ENCODE measurements around the gene UTP15.

The UTP15 gene, protein sequence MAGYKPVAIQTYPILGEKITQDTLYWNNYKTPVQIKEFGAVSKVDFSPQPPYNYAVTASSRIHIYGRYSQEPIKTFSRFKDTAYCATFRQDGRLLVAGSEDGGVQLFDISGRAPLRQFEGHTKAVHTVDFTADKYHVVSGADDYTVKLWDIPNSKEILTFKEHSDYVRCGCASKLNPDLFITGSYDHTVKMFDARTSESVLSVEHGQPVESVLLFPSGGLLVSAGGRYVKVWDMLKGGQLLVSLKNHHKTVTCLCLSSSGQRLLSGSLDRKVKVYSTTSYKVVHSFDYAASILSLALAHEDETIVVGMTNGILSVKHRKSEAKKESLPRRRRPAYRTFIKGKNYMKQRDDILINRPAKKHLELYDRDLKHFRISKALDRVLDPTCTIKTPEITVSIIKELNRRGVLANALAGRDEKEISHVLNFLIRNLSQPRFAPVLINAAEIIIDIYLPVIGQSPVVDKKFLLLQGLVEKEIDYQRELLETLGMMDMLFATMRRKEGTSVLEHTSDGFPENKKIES

DNA sequence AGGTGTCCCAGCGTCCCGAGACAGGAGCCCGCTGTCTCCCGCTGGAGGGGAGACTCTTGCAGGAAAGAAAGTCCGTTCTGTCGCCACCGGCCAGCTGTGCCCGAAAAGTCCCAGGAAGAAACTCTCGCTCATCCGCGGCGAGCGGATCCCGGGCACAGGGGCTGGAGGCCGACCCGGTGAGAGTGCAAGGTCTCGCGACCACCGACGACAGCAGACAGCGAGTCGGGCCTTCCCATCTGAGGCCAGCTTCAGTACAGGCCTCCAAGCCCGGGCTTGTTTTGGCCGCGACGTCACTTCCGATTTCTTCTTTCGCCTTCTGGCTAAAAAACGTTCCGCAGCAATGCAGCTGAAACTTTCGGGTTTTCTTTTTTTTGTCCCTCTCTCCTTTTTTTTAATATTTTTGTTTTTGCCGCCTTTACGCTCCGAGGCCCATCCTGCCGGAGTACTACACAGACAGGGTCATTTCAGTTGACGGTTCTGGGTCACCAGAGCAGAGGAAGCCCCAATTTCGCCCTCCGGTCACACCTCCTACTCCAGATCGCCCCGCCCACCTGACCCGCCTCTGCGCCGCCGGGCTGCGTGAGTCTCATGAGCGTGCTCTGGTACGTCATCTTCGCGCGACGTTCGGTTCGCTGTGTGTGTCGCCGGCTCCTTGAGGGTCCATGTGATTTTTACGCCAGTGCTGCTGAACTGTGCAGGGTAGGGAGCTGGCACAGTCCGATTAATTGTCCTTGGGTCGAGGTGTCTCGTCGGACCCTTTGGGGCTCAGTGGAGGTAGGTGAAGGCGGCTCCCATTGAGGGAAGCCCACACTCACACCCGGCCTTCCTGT, at the start of gene UTP15, which contains the start of gene ANKRA2:
UTP15 (plus strand) TSS at position 605 of the 830 bp plus-strand sequence. CDS start 1,602 bp downstream, outside the sequence.
ANKRA2 (minus strand) TSS at position 501 of the 830 bp plus-strand sequence. CDS start 2,758 bp downstream, outside the sequence.
- peak; percentile 100 for DNase-seq

DNA sequence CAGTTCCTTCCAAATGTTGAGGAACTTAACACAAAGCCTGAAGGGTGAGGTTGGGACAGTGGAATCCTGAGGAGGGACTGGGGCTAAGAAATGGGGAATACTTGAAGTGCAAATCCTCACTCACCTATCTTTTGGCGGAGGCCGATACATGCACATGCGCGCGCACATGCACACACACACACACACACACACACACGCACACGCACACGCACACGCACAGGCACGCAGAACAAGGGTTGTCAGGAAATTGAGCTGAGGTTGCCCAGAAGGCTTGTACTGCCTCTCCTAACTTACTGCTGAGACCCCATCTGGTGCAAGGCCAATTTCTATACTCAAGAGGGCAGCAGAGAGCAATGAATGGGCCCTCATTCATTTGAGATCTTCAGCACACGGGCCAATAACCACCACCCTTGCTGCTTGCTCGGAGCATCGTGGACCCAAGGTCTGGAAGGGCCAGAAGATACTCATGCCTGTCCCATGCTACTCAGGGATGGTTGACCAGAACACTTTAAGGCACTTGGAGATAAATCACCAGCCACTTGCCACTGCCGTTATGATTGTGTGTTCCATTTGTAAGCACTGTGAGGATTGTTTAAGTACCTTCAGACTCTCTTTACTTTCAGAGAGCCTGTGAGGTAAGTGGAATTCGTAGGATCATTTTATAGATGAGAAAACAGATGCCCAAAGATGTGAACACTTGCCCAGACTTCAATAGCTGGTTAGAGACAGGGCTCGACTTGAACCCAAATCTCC, 45.8 kb upstream of the UTP15 start:
- peak; percentile 83 for DNase-seq

DNA sequence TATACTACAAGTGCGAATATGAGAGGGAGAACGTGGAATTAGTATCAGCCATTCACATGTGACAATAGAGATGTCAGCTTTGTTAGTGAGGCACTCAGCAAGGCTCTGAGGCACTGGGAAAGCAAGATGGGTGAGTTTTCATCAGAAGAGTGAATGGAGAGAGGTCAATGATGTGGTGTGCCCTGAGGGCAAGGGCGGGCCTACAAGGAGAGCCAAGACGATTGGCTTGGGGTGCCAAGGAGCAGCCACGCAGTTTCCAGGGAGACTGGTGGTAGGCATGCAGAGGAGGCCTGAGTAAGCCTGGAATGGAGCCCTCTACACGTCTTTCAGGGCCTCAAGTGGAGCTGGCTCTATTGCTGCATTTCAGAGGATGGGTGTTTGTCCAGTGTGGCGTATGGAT, 42.6 kb upstream of the UTP15 start:
- no peak for DNase-seq

DNA sequence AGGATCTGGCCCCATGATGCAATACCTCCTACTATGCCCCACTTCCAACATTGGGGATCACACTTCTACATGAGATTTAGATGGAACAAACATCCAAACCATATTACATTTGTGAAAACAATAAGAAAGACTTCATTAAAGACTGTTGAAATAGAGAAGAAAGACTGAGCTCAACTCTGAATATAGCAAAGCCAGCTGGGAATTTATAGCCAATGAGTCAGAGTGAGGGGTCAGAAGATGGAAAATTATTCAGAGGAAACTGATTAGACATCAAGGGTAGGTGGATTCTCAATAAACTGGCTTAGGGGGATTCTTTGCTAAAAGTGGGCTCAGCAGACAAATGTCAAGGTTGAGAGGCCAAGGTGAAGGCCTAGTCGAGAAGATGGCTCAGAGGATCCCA, 41.7 kb upstream of the UTP15 start:
- no peak for DNase-seq

DNA sequence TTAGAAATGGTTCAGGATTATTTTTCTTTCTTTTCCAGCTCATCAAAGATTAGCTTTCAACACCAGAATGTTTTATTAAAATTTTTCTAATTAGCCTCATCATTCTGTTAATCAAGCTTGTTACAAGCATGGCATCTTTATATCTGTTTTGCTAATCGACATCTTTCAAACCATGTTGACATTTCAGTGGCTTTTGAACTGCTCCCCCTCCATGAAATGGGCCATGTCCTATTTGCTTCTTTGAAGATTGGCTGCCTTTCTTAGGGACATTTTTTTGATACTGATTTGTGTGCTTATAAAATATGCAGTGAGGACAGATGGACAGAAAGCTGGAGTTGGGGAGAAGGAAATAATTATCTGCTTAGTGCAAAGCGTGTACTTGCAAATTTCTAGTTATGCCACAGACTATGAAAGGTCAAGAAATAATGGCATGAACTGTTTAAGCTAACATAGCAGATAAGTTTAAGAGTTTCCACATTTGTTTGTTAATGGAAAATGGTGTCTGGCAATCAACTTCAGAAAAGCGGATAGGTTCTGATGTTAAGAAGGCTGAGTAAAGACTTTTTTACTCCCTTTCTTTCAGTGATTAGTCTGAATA, 39.8 kb upstream of the UTP15 start:
- no peak for DNase-seq

DNA sequence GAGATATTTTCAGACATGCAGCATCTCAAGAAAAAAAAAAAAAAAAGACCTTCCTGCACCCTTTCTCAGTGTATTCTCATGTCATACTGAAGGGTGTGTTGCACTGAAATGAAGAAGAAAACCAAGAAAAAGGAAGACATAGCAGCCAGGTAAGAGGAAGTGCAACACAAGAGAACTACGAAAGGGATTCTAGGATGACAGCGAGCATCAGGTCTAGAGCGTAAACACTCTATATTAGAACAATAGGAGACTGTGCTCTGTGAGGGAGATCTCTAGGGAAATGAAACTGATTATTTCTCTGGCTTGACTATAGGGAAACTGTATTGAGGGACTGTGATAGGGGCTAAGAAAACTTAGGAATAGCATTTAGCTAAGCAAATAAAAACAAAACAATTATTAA, 37.3 kb upstream of the UTP15 start:
- no peak for DNase-seq

DNA sequence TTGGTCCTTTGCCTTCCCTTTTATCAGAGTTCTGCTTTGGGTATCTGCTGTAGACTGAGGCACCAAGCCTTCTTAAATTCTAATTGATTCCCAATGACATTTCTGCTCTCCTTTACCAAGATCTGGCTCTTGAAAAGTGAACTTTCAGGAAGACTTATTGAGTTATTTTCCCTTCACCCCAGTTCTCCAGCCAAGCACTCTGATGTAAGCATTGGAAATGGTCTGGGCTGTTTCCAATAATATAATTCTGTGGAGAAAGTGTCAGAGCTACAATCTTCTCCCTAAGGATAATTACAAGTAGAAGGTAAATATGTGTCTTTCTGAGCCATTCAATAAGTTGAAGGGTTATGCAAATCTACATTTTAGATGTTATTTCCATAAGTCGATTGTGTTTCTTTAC, 36.5 kb upstream of the UTP15 start:
- no peak for DNase-seq

DNA sequence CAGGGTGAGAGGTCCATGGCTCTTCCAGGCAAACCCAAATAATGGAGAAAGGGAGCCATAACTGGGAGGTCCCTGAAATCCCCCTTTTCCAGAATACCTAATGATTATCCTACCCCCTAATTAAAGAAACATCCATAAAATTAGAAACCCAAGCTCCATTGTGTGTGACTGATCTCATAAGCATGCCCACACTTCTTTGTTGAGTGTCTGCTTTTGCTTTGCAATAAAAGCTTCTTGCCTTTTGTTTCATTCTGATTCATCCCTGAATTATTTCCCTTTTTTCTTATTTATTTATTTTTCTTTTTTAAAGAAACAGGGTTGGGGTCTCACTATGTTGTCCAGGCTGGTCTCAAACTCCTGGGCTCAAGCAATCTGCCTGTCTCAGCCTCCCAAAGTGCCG, 34.2 kb upstream of the UTP15 start:
- no peak for DNase-seq

DNA sequence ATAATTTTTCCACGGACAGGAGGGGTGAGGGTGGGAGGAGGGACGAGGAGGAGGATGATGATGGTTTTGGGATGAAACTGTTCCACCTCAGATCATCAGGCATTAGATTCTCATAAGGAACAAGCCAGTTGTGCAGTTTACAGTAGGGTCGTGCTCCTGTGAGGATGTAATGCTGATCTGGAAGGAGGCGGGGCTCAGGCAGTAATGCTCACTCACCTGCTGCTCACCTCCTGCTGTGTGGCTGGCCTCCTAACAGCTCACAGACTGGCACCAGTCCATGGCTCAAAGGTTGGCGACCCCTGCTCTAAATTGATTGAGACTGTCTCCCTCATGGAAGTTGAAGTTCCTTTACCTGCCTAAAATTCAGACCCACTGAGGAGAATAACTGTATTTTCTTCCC, 33.3 kb upstream of the UTP15 start:
- no peak for DNase-seq

DNA sequence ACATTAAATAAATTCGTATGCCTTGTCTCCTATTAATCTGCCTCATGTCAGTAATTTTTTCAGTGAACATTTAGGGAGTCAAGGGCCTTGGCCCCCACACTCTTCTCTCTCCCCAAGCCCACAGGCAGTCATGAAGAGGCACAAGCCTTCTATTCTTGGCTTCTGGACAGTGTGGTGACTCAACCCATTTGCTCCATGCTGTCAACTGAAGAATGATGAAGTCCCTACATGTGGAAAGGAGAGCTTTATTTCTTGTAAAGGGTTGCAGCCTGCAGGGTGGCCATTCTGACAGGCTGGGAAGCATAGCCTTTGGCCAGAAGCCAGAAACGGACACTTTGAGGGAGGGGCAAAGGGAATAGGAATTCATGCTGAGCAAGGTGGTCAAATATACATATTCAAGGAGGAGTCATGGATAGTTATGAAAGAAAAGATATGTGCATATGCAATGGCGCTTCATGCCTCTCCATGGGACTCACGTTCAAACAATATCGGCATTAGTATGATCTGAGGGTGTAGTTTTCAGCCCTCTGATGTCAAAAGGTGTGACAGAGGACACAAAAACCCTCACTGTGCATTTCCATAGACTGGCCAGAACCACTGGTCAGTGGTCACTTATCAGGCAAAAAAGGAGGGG, 31.4 kb upstream of the UTP15 start:
- no peak for DNase-seq

DNA sequence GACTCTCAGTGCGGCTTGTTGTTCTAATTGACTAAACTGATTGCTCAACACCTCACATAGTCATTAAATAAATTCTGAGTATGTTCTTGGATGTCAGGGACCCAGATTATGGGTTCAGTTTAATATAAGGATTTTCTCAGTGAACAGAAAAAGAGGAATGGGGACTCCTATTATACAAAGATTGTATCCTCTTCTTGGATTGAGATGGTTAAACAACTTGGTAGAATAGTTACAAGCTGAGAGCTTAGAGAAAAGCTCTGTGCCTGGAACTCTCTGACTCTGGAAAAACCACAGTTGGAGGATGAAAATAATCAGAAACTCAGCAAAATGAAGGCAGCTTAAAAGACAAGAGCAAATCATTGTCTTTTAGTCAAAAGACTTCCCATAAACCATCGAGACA, 30.6 kb upstream of the UTP15 start:
- no peak for DNase-seq

DNA sequence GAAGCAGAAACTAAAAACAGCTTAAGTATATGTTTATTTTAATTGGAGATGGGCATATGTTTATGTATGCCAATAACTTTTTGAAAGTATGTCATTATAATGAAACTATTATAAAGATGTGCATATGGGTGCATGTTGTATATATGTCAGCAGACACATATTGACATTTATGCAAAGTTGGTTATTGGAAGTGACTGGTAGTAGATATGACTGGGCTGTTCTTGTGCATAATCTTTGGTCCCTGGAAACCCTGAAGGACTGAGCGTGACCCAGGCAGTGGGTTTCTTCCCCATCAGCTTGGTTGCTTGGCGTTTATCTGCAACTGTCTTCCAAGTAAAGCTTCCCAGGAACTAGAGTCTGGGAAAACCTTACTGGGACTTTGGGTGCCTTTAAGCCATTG, 25.8 kb upstream of the UTP15 start:
- no peak for DNase-seq

DNA sequence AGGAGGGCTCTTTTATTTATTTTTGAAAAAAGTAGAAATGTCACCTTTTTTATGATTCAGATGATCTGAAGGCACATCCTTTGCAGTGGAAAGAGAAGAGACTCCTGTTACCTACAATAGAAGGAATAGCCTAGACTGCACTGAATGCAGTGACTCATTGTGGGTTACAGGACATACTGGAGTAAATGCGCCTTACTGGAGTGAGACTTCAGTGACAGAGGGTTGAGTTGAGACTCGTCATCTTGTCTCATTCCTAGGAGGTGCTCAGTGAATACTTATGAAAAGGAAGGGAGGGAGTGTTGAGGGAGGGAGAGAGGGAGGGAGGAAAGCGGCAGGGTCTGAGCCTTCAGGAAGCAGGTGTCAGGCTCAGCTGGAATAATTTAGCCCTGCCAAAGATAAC, 25.4 kb upstream of the UTP15 start:
- DNase-seq, result no peak

DNA sequence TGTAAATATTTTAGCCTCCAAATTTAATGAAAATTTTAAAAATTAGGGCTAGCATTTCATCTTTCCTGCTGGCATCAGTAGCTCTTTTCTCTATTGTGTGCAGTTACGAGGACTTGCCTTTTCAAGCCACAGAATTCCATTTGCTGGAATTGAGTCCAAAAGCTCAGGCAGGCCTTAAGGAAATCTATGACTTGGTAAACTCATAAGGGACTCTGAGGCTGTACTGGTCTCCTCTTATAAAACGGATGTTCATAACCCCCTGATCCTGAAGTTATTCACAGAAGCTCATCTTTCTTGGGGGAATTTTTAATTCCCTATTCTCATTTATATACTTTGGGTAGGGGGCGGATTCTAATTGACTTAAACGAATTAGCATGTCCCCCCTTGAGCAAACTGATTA, 23.5 kb upstream of the UTP15 start:
- DNase-seq, result no peak

DNA sequence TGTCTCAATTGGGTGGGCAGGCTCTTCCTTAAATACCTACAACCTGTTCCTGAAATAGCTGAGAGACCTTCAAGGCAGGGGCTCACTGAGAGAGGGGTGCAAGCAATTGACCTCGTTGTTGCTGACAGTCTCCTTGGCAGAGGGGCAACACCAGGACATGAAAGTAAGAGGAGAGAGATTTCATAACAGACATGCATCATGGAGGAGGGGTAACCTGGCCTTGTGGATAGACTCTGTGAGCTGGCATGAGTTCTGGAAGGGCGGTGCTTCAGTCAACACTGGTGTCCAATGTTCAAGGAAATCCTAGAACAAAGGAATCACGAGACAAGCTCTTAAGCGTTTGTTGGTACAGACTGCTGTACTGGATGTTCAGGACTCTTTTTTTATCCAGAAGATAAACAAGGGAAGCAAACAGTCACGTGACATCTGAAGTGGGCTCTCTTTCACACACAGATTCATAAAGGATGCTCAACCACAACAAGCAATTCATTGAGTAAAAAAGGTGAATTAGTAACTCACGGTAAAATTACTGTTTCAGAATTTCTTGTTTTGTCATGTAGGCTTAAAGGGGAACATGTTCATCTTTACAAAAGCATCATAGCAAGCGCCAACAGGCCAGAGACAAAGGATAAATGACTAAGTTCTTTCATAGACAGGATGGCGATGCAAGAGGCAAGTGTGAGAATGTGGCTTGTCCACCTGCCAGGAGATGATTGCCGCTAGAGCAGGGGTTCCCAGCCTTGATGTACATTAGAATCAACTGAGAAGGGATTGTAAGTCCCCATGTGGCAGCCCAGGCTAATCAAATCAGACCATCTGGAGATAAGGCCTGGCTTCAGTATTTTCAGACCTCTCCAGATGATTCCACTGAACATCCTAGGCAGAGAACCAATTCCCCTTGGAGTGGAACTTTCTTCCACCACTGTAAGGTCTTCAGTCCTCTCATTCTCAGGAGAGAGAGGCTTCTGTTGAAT, 20.8 kb upstream of the UTP15 start:
- no peak for DNase-seq

DNA sequence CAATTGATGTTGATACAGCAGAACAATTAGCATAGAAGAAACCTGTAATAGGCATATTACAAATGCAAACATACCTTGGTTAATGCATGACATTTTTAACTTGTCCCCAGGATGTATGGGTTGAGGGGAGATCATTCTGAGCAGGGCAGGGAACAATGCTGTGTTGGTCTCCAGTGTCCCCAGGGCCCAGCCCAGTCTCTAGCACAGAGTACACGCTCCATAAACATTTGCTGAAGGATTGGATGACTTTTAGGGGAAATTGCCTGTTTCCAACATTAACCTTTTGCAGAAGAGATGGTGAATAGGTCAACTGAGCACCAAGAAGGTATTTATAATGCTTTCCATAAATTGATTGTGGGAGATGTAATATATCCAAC, 20.2 kb upstream of the UTP15 start:
- DNase-seq, result no peak

DNA sequence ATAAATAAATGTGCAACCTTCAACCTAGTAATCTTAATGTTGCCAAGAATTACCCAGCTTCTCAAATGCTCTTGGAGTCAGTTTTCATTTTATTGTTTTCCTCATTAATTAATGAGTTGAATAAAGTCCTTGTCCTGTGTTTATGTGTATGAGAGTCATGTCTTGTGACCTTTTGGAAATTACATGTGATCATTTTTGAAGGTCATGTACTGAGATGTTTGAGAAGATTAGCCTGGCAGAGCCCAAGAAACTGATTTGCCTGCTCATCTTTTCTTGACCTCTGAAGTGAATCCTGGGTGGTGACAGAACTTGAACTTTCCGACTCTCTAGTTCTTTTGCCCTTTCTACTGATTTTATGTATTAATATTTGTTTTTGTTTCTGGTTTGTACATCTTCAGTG, 15.5 kb upstream of the UTP15 start:
- no peak for DNase-seq

DNA sequence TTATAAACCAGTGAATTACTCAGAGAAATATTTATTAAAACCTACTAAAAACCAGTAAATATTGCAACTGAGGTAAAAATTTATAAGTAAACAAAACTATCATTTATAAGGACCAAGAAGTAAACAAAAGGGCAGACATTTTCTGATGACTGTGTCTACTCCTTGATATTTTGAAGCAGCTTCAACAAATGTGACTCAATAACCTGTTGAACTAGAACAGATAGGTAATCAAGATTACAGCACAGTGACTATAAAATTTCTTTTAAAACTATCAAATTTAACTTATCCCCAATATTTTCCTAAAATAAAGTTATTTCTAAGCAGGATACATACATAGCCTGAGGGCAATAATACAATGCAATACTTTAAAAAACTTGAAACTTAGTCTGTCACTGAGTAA, 12.9 kb upstream of the UTP15 start:
- DNase-seq, result no peak

DNA sequence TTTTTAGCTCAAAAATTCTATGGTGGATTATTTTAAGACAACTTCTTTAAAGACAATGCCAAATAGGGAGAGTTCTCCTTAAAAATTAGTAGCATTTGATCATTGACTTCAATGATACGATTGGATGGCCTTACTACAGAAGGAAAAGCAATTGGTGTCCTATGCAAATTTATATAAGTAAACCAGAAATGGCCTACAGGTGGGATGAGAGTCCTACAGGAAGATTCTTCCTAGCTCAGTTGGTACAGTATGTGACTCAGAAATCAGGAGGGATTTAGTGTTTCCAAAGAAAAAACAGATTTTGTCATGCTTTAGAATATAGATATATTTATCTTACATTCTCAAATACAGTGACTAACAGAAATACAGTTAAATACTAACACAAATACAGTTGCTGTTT, 6.6 kb upstream of the UTP15 start:
- DNase-seq, result no peak

DNA sequence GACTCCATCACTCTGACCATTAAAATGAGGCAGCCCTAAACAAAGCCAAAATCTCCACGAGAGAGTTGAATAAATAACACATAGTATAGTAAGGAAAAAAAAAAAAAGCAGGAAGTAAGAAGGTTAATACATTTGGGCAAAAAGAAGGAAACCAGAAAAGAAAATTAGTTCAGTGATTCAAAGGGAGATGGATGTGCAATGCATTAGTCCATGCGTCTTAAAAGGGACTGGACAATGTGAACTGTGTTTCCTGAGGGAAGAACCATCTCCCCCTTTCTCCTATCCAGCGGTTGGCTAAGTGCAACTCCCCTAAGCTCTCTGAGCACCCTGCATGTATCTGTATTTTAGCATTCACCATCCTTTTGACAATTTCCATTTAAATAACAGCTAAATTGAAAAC, 1.5 kb upstream of the UTP15 start:
- no peak for DNase-seq

DNA sequence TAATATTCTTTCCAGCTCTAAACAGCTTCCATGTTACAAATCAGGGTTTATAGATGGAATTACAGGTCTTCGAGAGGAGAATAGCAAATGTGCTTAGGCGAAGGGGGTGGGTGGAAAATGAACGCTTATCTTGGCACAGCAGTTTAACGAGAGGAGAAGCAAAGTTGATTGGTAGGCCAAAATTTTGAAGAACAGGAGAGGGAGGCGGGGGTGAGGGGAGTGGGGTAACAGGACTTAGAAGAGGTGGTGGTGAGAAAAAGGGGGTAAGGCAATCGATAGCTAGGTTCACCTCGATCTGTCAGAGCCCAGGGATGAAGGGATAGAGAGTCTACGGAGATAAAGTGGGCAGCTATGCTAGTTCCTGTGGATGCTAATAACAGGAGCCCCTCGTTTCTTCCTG, 868 bp upstream of the UTP15 start:
- no peak for DNase-seq

Data from activated effector memory CD4-positive, alpha-beta T cell treated with anti-CD3 and anti-CD28 coated beads, Interleukin-2, amount 50 U/mL, for 16 hours (primary cell).